CD4-positive, alpha-beta T cell treated with Interleukin-6 for 4 hours (primary cell): ENCODE results near the gene AMBN.
A peak's percentile ranks its signal among the peaks of the same experiment; 100 is the strongest.
"Not testable (repeated sequence)": the region's sequence is repeated elsewhere in the genome, so short reads cannot be mapped to it uniquely, and the experiment has no call there.

Source experiments
- DNase-seq: peaks from one replicate; pipeline ENCODE4 v3.0.0-alpha.2; 2020; ENCODE audit warnings: mixed read lengths

AMBN gene

GRCh38 chr4:70608324-70608723 is 16.3 kb downstream of the AMBN start:
- DNase-seq = no peak

- no peak for DNase-seq
These were observed 21.5 kb downstream of the AMBN start for GRCh38 chr4:70613306-70614183.

GRCh38 chr4:70614184-70614555 is 22.1 kb downstream of the AMBN start:
- DNase-seq = no peak

- DNase-seq = no peak
These were observed 27.2 kb downstream of the AMBN start for GRCh38 chr4:70619288-70619687.

- no peak for DNase-seq
These were observed 27.7 kb downstream of the AMBN start for GRCh38 chr4:70619778-70620177.

GRCh38 chr4:70623323-70623722 is 31.3 kb downstream of the AMBN start:
- no peak for DNase-seq

- no peak for DNase-seq
These were observed 32.3 kb downstream of the AMBN start for GRCh38 chr4:70624226-70624793.

GRCh38 chr4:70627620-70628019 is 35.6 kb downstream of the AMBN start:
- DNase-seq = no peak

- no peak for DNase-seq
These were observed 36.4 kb downstream of the AMBN start, which contains the start of gene ENAM for GRCh38 chr4:70628444-70628843. TSS of gene ENAM (plus strand) at chr4:70628744. CDS start at chr4:70629501, 757 bp downstream.

GRCh38 chr4:70629469-70630090 is 37.5 kb downstream of the AMBN start:
- no peak for DNase-seq

- DNase-seq = no peak
These were observed 38.1 kb downstream of the AMBN start for GRCh38 chr4:70630162-70630561.

GRCh38 chr4:70632028-70632427 is 40.0 kb downstream of the AMBN start:
- DNase-seq = no peak

GRCh38 chr4:70634482-70634881 is 42.4 kb downstream of the AMBN start:
- no peak for DNase-seq

- DNase-seq = no peak
These were observed 45.3 kb downstream of the AMBN start for GRCh38 chr4:70637239-70637913.

GRCh38 chr4:70640192-70640591 is 48.1 kb downstream of the AMBN start:
- no peak for DNase-seq

GRCh38 chr4:70650741-70651140 is 58.7 kb downstream of the AMBN start:
- DNase-seq = not testable (repeated sequence)

- DNase-seq = peak; percentile 2
These were observed 59.9 kb downstream of the AMBN start for GRCh38 chr4:70651864-70652506.

- DNase-seq = no peak
These were observed 62.6 kb downstream of the AMBN start for GRCh38 chr4:70654605-70655011.
